GM12878 (cell line): ENCODE measurements around the gene SPAG16. TPM values are rescaled to one million over a fixed set of nuclear protein-coding genes. Genes with fewer than 3 reads are reported as not detected.

Experiments
- CBFB ChIP-seq: IDR thresholded peaks from 2 replicates; pipeline ENCODE4 v1.6.1; 2016; ENCODE audit warnings: antibody characterized with exemption, low read depth
- CEBPB ChIP-seq, 2 experiments: fragments of 150-350 bp in 1 of 2; IDR thresholded peaks; 2 replicates each; pipeline ENCODE4 v1.6.1; 2012 to 2014; ENCODE audit warnings: low read depth in 2 of 2, low read length in 2 of 2, borderline replicate concordance in 1 of 2, inconsistent platforms in 1 of 2
- E4F1 ChIP-seq: fragments of 450-650 bp; IDR thresholded peaks from 2 replicates; pipeline ENCODE4 v1.6.1; 2018; ENCODE audit warnings: borderline replicate concordance, mild to moderate bottlenecking; ENCODE audit not compliant: partially characterized antibody
- GATAD2B ChIP-seq: fragments of 450-650 bp; conservative IDR thresholded peaks from 2 replicates; pipeline ENCODE4 v1.6.1; 2017; ENCODE audit warnings: low read depth, mild to moderate bottlenecking, moderate library complexity
- REST ChIP-seq: IDR thresholded peaks from 2 replicates; pipeline ENCODE4 v1.6.1; 2012; ENCODE audit warnings: mild to moderate bottlenecking, low read depth, low read length
- SIN3A ChIP-seq: IDR thresholded peaks from 2 replicates; pipeline ENCODE4 v1.6.1; 2012; ENCODE audit warnings: low read depth, low read length, improper control_type of control experiment
- SMC3 ChIP-seq: IDR thresholded peaks from 2 replicates; pipeline ENCODE4 v1.6.1; 2011; ENCODE audit warnings: low read length, improper control_type of control experiment, borderline replicate concordance
- ZNF622 ChIP-seq: fragments of 450-650 bp; IDR thresholded peaks from 2 replicates; pipeline ENCODE4 v1.6.1; 2017; ENCODE audit warnings: mild to moderate bottlenecking, inconsistent platforms
- ZZZ3 ChIP-seq: IDR thresholded peaks from 2 replicates; pipeline ENCODE4 v1.6.1; 2011; ENCODE audit warnings: low read depth; ENCODE audit not compliant: control insufficient read depth, insufficient read length
- polyA plus RNA-seq, 11 experiments: library from polyadenylated mRNA; depleted of rRNA in 4 of 11; unstranded in 6 of 11; stranded (reverse) in 5 of 11; fragments of >200 nt; fragmentation: Nextera tagmentation in 4 of 11; fragmentation: Illumina TruSeq in 1 of 11; extraction: Ambion mirVana in 4 of 11; extraction: Trizol in 1 of 11; gene quantifications; 1 replicate in 1 of 11; 2 replicates in 10 of 11; pipeline versions ENCODE4 v1.2.1 to v1.2.3, GENCODE V29; 2011 to 2016; ENCODE audit warnings: inconsistent platforms in 2 of 11, missing spikeins in 2 of 11, low read depth in 1 of 11
- total RNA-seq, 4 experiments: library from RNA; depleted of rRNA in 3 of 4; stranded (reverse); fragments of >200 nt in 3 of 4; fragmentation: Illumina TruSeq in 1 of 4; extraction: Trizol in 1 of 4; gene quantifications; 2 replicates each; pipeline versions ENCODE4 v1.2.1 to v1.2.3, GENCODE V29; 2013 to 2021
- TF ChIP-seq, protein P1 (sequence below): fragments of 450-650 bp; IDR thresholded peaks from 2 replicates; pipeline ENCODE4 v1.6.1; 2016; ENCODE audit warnings: mild to moderate bottlenecking, moderate library complexity, borderline replicate concordance
- TF ChIP-seq, protein P2 (sequence below): fragments of 450-650 bp; IDR thresholded peaks from 2 replicates; pipeline ENCODE4 v1.6.1; 2017; ENCODE audit warnings: low read depth, mild to moderate bottlenecking, moderate library complexity

SPAG16 gene
- total and polyA plus RNA-seq, 10 of the 15 experiments (the other 5 are each of a cell fraction or from before 2014, with no cell fraction given), result 6.0 to 25.0 (median 15.2) TPM

- no peak for TF ChIP-seq REST
- TF ChIP-seq, protein P1, sequence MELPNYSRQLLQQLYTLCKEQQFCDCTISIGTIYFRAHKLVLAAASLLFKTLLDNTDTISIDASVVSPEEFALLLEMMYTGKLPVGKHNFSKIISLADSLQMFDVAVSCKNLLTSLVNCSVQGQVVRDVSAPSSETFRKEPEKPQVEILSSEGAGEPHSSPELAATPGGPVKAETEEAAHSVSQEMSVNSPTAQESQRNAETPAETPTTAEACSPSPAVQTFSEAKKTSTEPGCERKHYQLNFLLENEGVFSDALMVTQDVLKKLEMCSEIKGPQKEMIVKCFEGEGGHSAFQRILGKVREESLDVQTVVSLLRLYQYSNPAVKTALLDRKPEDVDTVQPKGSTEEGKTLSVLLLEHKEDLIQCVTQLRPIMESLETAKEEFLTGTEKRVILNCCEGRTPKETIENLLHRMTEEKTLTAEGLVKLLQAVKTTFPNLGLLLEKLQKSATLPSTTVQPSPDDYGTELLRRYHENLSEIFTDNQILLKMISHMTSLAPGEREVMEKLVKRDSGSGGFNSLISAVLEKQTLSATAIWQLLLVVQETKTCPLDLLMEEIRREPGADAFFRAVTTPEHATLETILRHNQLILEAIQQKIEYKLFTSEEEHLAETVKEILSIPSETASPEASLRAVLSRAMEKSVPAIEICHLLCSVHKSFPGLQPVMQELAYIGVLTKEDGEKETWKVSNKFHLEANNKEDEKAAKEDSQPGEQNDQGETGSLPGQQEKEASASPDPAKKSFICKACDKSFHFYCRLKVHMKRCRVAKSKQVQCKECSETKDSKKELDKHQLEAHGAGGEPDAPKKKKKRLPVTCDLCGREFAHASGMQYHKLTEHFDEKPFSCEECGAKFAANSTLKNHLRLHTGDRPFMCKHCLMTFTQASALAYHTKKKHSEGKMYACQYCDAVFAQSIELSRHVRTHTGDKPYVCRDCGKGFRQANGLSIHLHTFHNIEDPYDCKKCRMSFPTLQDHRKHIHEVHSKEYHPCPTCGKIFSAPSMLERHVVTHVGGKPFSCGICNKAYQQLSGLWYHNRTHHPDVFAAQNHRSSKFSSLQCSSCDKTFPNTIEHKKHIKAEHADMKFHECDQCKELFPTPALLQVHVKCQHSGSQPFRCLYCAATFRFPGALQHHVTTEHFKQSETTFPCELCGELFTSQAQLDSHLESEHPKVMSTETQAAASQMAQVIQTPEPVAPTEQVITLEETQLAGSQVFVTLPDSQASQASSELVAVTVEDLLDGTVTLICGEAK, result no peak
- no peak for TF ChIP-seq ZZZ3
- no peak for TF ChIP-seq CEBPB (IDR thresholded peaks at IDR 0.05; ENCODE audit: borderline replicate concordance in 1 of 2, low read depth in 2 of 2, low read length in 2 of 2)
- TF ChIP-seq, protein P2, sequence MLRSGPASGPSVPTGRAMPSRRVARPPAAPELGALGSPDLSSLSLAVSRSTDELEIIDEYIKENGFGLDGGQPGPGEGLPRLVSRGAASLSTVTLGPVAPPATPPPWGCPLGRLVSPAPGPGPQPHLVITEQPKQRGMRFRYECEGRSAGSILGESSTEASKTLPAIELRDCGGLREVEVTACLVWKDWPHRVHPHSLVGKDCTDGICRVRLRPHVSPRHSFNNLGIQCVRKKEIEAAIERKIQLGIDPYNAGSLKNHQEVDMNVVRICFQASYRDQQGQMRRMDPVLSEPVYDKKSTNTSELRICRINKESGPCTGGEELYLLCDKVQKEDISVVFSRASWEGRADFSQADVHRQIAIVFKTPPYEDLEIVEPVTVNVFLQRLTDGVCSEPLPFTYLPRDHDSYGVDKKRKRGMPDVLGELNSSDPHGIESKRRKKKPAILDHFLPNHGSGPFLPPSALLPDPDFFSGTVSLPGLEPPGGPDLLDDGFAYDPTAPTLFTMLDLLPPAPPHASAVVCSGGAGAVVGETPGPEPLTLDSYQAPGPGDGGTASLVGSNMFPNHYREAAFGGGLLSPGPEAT, result no peak
- no peak for TF ChIP-seq SIN3A
- no peak for TF ChIP-seq ZNF622
- TF ChIP-seq SMC3, result no peak
- no peak for TF ChIP-seq CBFB
- no peak for TF ChIP-seq E4F1
- TF ChIP-seq GATAD2B, result no peak
Observed at GRCh38 chr2:213425618-213426017, 141.4 kb downstream of the SPAG16 start (continued).
